SU-DHL-6 (cell line): Measurements from ENCODE around the gene CCL15.
A peak's percentile ranks its signal among the peaks of the same experiment; 100 is the strongest.

Experiments
- H2AFZ ChIP-seq: fragments of 200-600 bp; sonication (generic); 2 replicates; pipeline ENCODE4 v1.6.1; 2014; ENCODE audit warnings: low read depth, mild to moderate bottlenecking, moderate library complexity, mixed read lengths, antibody characterized with exemption, low read length; ENCODE audit not compliant: severe bottlenecking
- H3F3A ChIP-seq: fragments of 200-600 bp; shearing (Covaris generic); 2 replicates; pipeline ENCODE4 v1.6.0; 2016; ENCODE audit warnings: antibody characterized with exemption, mild to moderate bottlenecking; ENCODE audit not compliant: insufficient read depth
- H3K27ac ChIP-seq: fragments of 200-600 bp; sonication (generic); 2 replicates; pipeline ENCODE4 v1.5.1; 2016; ENCODE audit warnings: low read depth, mild to moderate bottlenecking, low read length, moderate library complexity, mixed read lengths
- H3K27me3 ChIP-seq: fragments of 200-600 bp; sonication (generic), shearing (Covaris generic); 2 replicates; pipeline ENCODE4 v1.6.0; 2014; ENCODE audit warnings: mild to moderate bottlenecking, low read length
- H3K36me3 ChIP-seq: fragments of 200-600 bp; sonication (generic); 2 replicates; pipeline ENCODE4 v1.6.1; 2014; ENCODE audit warnings: mild to moderate bottlenecking, low read length, mixed read lengths
- H3K4me2 ChIP-seq: fragments of 300-600, 200-600 bp; shearing (Covaris generic), sonication (generic); 2 replicates; pipeline ENCODE4 v1.6.0; 2014; ENCODE audit warnings: low read length, low read depth, mild to moderate bottlenecking; ENCODE audit not compliant: poor library complexity, severe bottlenecking
- H3K4me3 ChIP-seq: fragments of 200-600 bp; sonication (generic); 2 replicates; pipeline ENCODE4 v1.5.1; 2014; ENCODE audit warnings: antibody characterized with exemption, low read length, mild to moderate bottlenecking, mixed read lengths; ENCODE audit not compliant: insufficient read depth, poor library complexity, severe bottlenecking
- H3K79me2 ChIP-seq: fragments of 200-600 bp; sonication (generic); 2 replicates; pipeline ENCODE4 v1.6.1; 2014; ENCODE audit warnings: mild to moderate bottlenecking, low read length, moderate library complexity; ENCODE audit not compliant: insufficient read depth
- H3K9ac ChIP-seq: fragments of 200-600 bp; sonication (generic); 2 replicates; pipeline ENCODE4 v1.7.0; 2014; ENCODE audit warnings: mild to moderate bottlenecking, low read length
- H3K9me2 ChIP-seq: fragments of 200-600 bp; sonication (generic); replicated peaks from 2 replicates; pipeline ENCODE4 v1.6.1; 2014; ENCODE audit warnings: low read length; ENCODE audit not compliant: insufficient read depth
- H3K9me3 ChIP-seq: fragments of 200-600 bp; sonication (generic); 2 replicates; pipeline ENCODE4 v1.6.1; 2014; ENCODE audit warnings: low read length, mixed read lengths; ENCODE audit not compliant: insufficient read depth
- H4K20me1 ChIP-seq: fragments of 200-600 bp; sonication (generic); 2 replicates; pipeline ENCODE4 v1.6.1; 2014; ENCODE audit warnings: low read depth, mild to moderate bottlenecking, antibody characterized with exemption, low read length, moderate library complexity, mixed read lengths
- CTCF ChIP-seq: fragments of 200-600 bp; sonication (generic); IDR thresholded peaks from one replicate; pipeline ENCODE4 v1.5.1; 2017; ENCODE audit warnings: antibody characterized with exemption, mild to moderate bottlenecking, low read length, moderate library complexity; ENCODE audit not compliant: insufficient read depth, poor library complexity, severe bottlenecking
- EZH2phosphoT487 ChIP-seq: fragments of 200-600 bp; sonication (generic), shearing (Covaris generic); conservative IDR thresholded peaks from 2 replicates; pipeline ENCODE4 v1.6.1; 2018; ENCODE audit warnings: mild to moderate bottlenecking, antibody characterized with exemption, low read length, moderate library complexity, mixed read lengths

The CCL15 gene

DNA sequence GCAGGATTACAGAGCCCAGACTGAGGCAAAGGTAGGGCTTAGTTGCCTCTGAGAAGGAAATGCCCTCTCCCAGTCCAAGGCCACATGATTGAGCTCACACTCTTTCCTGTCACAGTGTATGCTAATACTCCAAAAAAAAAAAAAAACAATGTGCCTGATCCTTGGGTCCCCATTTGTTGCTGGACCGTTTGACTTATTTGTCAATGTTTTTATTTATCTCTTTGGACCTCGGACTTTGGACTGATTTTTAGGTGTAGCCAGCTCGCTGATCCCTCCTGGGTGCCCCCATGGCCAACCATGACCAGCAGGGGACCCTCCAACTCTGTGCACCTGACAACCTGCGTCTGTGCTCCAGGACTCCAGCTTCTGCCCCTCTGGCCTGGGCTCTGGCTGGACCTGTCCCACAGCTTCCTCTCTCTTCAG lies 19.4 kb downstream of the CCL15 start:
- Histone ChIP-seq H3K27ac (no peak overlapping the region), H3K9me2 (no peaks in the 10 kb centered on the region), H3K4me3 (no peak overlapping the region), H3K27me3 (no peaks in the 10 kb centered on the region), H3K36me3 (no peaks in the 10 kb centered on the region), H3K79me2 (no peaks in the 10 kb centered on the region), H3K9me3 (no peaks in the 10 kb centered on the region), H3K9ac (no peak overlapping the region), H3K4me2 (no peak overlapping the region), H4K20me1 (no peaks in the 10 kb centered on the region), H2AFZ (no peak overlapping the region), H3F3A (no peaks in the 10 kb centered on the region)
- TF ChIP-seq EZH2phosphoT487 (no peak), CTCF (peak; percentile 11)

DNA sequence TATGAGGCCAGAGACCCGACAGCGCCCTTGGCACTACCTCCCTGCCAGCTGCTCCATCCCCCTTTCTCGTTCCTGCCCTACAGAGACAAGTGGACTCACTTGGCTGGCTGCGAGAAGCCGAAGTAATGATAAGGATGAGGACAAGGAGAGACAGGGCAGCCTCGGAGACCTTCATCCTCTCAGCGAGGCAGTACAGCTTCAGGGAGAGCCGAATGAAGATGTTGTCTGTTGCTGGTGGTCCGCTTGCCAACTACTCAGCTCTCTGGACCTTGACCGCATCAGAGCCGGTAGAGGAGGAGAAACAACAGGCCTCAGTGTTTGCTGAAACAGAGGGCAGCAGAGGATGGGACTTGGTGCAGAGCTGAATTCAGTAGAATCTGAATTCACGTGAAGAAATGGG lies 20.1 kb downstream of the CCL15 start, which contains the start of gene CCL16:
Gene CCL16, minus strand, starts transcription at position 252 of the 400 bp plus-strand sequence. Its CDS starts 77 bp downstream, at position 175.
- Histone ChIP-seq H3K79me2 (no peaks in the 10 kb centered on the region), H3F3A (no peaks in the 10 kb centered on the region), H3K4me2 (no peak within 1 kb of the TSS), H3K9me2 (no peaks in the 10 kb centered on the region), H3K27me3 (no peaks in the 10 kb centered on the region), H3K36me3 (no peaks in the 10 kb centered on the region), H2AFZ (no peak within 1 kb of the TSS), H3K9me3 (no peaks in the 10 kb centered on the region), H4K20me1 (no peaks in the 10 kb centered on the region), H3K4me3 (no peak within 1 kb of the TSS), H3K9ac (no peak within 1 kb of the TSS), H3K27ac (no peak within 1 kb of the TSS)
- TF ChIP-seq EZH2phosphoT487 (no peak), CTCF (no peak)

- TF ChIP-seq EZH2phosphoT487, result no peak
- TF ChIP-seq CTCF, result no peak
- Histone ChIP-seq H4K20me1 (no peaks in the 10 kb centered on the region), H3K9ac (no peak overlapping the region), H3K27me3 (no peaks in the 10 kb centered on the region), H2AFZ (no peak overlapping the region), H3K36me3 (no peaks in the 10 kb centered on the region), H3K27ac (no peak overlapping the region), H3K4me3 (no peak overlapping the region), H3K9me2 (no peaks in the 10 kb centered on the region), H3F3A (no peaks in the 10 kb centered on the region), H3K79me2 (no peaks in the 10 kb centered on the region), H3K4me2 (no peak overlapping the region), H3K9me3 (no peaks in the 10 kb centered on the region)
Measured at GRCh38 chr17:35978346-35978745, 23.0 kb downstream of the CCL15 start.

GRCh38 chr17:35977509-35977908 lies 23.8 kb downstream of the CCL15 start:
- Histone ChIP-seq H3K9ac (no peak overlapping the region), H3K36me3 (no peaks in the 10 kb centered on the region), H3K79me2 (no peaks in the 10 kb centered on the region), H4K20me1 (no peaks in the 10 kb centered on the region), H3K27me3 (no peaks in the 10 kb centered on the region), H3K9me3 (no peaks in the 10 kb centered on the region), H3K4me3 (no peak overlapping the region), H3K27ac (no peak overlapping the region), H3K9me2 (no peaks in the 10 kb centered on the region), H2AFZ (no peak overlapping the region), H3K4me2 (no peak overlapping the region), H3F3A (no peaks in the 10 kb centered on the region)
- no peak for TF ChIP-seq EZH2phosphoT487
- no peak for TF ChIP-seq CTCF
